DMS114 treated with DMSO at 0.1 percent for 48 hours (cell line): ENCODE measurements around the gene GPR42.

Experiments used
- DNase-seq: peaks from one replicate; lab custom pipeline; 2025; ENCODE audit not compliant: unreplicated experiment; lab: John Stamatoyannopoulos, UW

Gene GPR42

GRCh38 chr19:35370722-35371121, at the start of gene GPR42:
TSS of gene GPR42 (plus strand) at chr19:35371068. CDS start at chr19:35371360, 292 bp downstream.
- no peak for DNase-seq

GRCh38 chr19:35321291-35321690, 49.6 kb upstream of the GPR42 start:
- no peak for DNase-seq

- no peak for DNase-seq
Measured at GRCh38 chr19:35322014-35322413, 48.9 kb upstream of the GPR42 start.

- DNase-seq = no peak
Measured at GRCh38 chr19:35327642-35328041, 43.2 kb upstream of the GPR42 start.

GRCh38 chr19:35328851-35329285, 42.0 kb upstream of the GPR42 start, which contains the start of gene CD22:
TSS of gene CD22 (plus strand) at chr19:35329187. CDS start at chr19:35332041, 2,854 bp downstream.
- DNase-seq = no peak

GRCh38 chr19:35329323-35329722, 41.5 kb upstream of the GPR42 start:
- DNase-seq = no peak

GRCh38 chr19:35330475-35330874, 40.4 kb upstream of the GPR42 start:
- DNase-seq = no peak

GRCh38 chr19:35331551-35332214, 39.2 kb upstream of the GPR42 start:
- DNase-seq = no peak

- DNase-seq = no peak
Measured at GRCh38 chr19:35332817-35333216, 38.1 kb upstream of the GPR42 start.

GRCh38 chr19:35334144-35334753, 36.6 kb upstream of the GPR42 start:
- no peak for DNase-seq

- DNase-seq = no peak
Measured at GRCh38 chr19:35336166-35336955, 34.5 kb upstream of the GPR42 start.

- no peak for DNase-seq
Measured at GRCh38 chr19:35337097-35337983, 33.5 kb upstream of the GPR42 start.

- no peak for DNase-seq
Measured at GRCh38 chr19:35337984-35338296, 32.9 kb upstream of the GPR42 start.

GRCh38 chr19:35340431-35340830, 30.4 kb upstream of the GPR42 start:
- DNase-seq = no peak

- DNase-seq = no peak
Measured at GRCh38 chr19:35341006-35341405, 29.9 kb upstream of the GPR42 start.

- DNase-seq = no peak
Measured at GRCh38 chr19:35341565-35342225, 29.2 kb upstream of the GPR42 start.

GRCh38 chr19:35342430-35342829, 28.4 kb upstream of the GPR42 start:
- DNase-seq = no peak

GRCh38 chr19:35344511-35345031, 26.3 kb upstream of the GPR42 start:
- DNase-seq = no peak

GRCh38 chr19:35345671-35346111, 25.2 kb upstream of the GPR42 start:
- no peak for DNase-seq
